Colonic mucosa (tissue), 4 donors: ENCODE measurements around the gene OAS3. TPM values are rescaled to one million over a fixed set of nuclear protein-coding genes. Genes with fewer than 3 reads are reported as not detected.

Experiments
- DNase-seq: peaks from one replicate; pipeline ENCODE4 v3.0.0-alpha.2; 2020
- H3K27ac ChIP-seq: fragments of 200-600 bp; one replicate; pipeline ENCODE4 v1.8.0; 2021
- H3K27me3 ChIP-seq: fragments of 200-600 bp; one replicate; pipeline ENCODE4 v1.8.0; 2021
- H3K36me3 ChIP-seq: fragments of 200-600 bp; one replicate; pipeline ENCODE4 v1.8.0; 2021
- H3K4me1 ChIP-seq: fragments of 200-600 bp; one replicate; pipeline ENCODE4 v1.8.0; 2021; ENCODE audit warnings: mild to moderate bottlenecking
- H3K4me3 ChIP-seq: fragments of 200-600 bp; one replicate; pipeline ENCODE4 v1.8.0; 2021
- H3K9ac ChIP-seq, 2 donors: one replicate each; pipeline ENCODE4 v1.7.0; 2013; ENCODE audit warnings: control low read depth in 2 of 2, low read depth in 2 of 2, low read length in 2 of 2
- H3K9me3 ChIP-seq: fragments of 200-600 bp; one replicate; pipeline ENCODE4 v1.8.0; 2021
- CTCF ChIP-seq: fragments of 200-600 bp; IDR thresholded peaks from one replicate; pipeline ENCODE4 v1.8.0; 2022; ENCODE audit warnings: antibody characterized with exemption, mild to moderate bottlenecking
- intact Hi-C: fragments of 100-400 bp; cut with DNase I; formaldehyde crosslinking; loops from one replicate; pipeline ENCODE4 v1.14.1; 2022
- total RNA-seq, 2 donors: library from RNA; stranded (reverse); fragmentation: NEBNext Ultra II Directional in 1 of 2; extraction: Animal tissue kit (Norgen Biotek cat#: 25700) in 1 of 2; gene quantifications; one replicate each; pipeline ENCODE4 v1.2.1, GENCODE V29; 2021
- donor health status: healthy.
- donor health status: DM: no; HTN: no; CAD: no.
- donor health status: DM: no; HTN: no; CAD: no.

The OAS3 gene
- total RNA-seq, 2 donors from 2014 or later = 15.2 to 39.1 TPM

DNA sequence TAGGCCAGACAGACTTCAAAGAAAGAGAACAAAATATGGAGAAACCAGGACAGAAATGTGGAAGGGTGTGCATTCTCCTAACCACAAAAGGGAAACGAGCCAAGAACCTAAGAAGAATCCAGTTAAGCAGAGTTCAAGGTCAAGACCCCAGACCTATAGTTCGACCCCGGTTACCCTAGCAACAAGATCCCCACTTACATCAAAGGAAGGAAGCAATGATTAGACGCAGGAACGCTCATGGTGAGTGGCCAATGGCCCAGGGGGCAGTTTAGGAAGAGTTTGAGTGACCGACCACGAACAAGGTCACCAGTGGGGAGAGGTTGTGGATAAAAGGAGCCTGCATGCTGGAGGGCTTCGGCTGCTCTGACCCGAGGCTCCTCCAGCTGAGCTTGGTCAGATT is 76.3 kb downstream of the OAS3 start:
- H3K36me3 ChIP-seq = no peaks in the 10 kb centered on the region
- no peak overlapping the region for H3K9ac ChIP-seq
- no peaks in the 10 kb centered on the region for H3K27me3 ChIP-seq
- H3K27ac ChIP-seq = no peak overlapping the region
- no peak for TF ChIP-seq CTCF
- H3K9me3 ChIP-seq = no peaks in the 10 kb centered on the region
- intact Hi-C loops = no loop called here
- no peaks in the 10 kb centered on the region for H3K4me1 ChIP-seq
- no peak overlapping the region for H3K4me3 ChIP-seq
- no peak for DNase-seq

GRCh38 chr12:113016796-113017195 is 78.5 kb downstream of the OAS3 start:
- Histone ChIP-seq H3K27me3 (no peaks in the 10 kb centered on the region), H3K9ac (no peak overlapping the region), H3K27ac (no peak overlapping the region), H3K4me3 (no peak overlapping the region), H3K9me3 (no peaks in the 10 kb centered on the region), H3K4me1 (no peaks in the 10 kb centered on the region), H3K36me3 (no peaks in the 10 kb centered on the region)
- intact Hi-C loops = no loop called here
- DNase-seq = no peak
- no peak for TF ChIP-seq CTCF

GRCh38 chr12:113019025-113019424 is 80.8 kb downstream of the OAS3 start:
- intact Hi-C loops = no loop called here
- Histone ChIP-seq H3K4me1 (no peaks in the 10 kb centered on the region), H3K9ac (no peak overlapping the region), H3K27me3 (no peaks in the 10 kb centered on the region), H3K4me3 (no peak overlapping the region), H3K9me3 (no peaks in the 10 kb centered on the region), H3K27ac (no peak overlapping the region), H3K36me3 (no peaks in the 10 kb centered on the region)
- TF ChIP-seq CTCF = no peak
- no peak for DNase-seq

- no peaks in the 10 kb centered on the region for H3K36me3 ChIP-seq
- no peaks in the 10 kb centered on the region for H3K9me3 ChIP-seq
- no peak for TF ChIP-seq CTCF
- H3K27me3 ChIP-seq = no peaks in the 10 kb centered on the region
- intact Hi-C loops = no loop called here
- H3K9ac ChIP-seq = no peak overlapping the region
- H3K4me3 ChIP-seq = no peak overlapping the region
- DNase-seq = no peak
- H3K4me1 ChIP-seq = no peaks in the 10 kb centered on the region
- no peak overlapping the region for H3K27ac ChIP-seq
Measured at GRCh38 chr12:113021500-113021899, 83.2 kb downstream of the OAS3 start.

Other genes starting within 250 kb of the OAS3 start
- gene RPH3A, start 146.7 kb upstream of the OAS3 start, total RNA-seq = under 1 TPM in 1 of 2 donors, not detected in 1; 0.27 TPM
- gene OAS1, start 31.5 kb upstream of the OAS3 start, total RNA-seq = 100 to 1,000 TPM in 1 of 2 donors, 10 to 100 TPM in 1; 98.2 to 110 TPM
- gene OAS2, start 40.0 kb downstream of the OAS3 start, total RNA-seq = 1 to 10 TPM; 3.0 to 3.2 TPM
- gene DTX1, start 118.3 kb downstream of the OAS3 start, total RNA-seq = 1 to 10 TPM in 1 of 2 donors, under 1 TPM in 1; 0.82 to 1.3 TPM
- 10 to 100 TPM in 1 of 2 donors, 1 to 10 TPM in 1; 9.0 to 10.2 TPM for gene RASAL1, start 197.3 kb downstream of the OAS3 start, total RNA-seq
- under 1 TPM in 1 of 2 donors, not detected in 1; 0.20 TPM for gene CFAP73, start 211.2 kb downstream of the OAS3 start, total RNA-seq
- 10 to 100 TPM; 54.8 to 98.3 TPM for gene DDX54, start 247.0 kb downstream of the OAS3 start, total RNA-seq
- 10 to 100 TPM; 13.9 to 26.9 TPM for gene RITA1, start 247.2 kb downstream of the OAS3 start, total RNA-seq